Measurements from ENCODE around the gene TARS3.

Gene TARS3

DNA sequence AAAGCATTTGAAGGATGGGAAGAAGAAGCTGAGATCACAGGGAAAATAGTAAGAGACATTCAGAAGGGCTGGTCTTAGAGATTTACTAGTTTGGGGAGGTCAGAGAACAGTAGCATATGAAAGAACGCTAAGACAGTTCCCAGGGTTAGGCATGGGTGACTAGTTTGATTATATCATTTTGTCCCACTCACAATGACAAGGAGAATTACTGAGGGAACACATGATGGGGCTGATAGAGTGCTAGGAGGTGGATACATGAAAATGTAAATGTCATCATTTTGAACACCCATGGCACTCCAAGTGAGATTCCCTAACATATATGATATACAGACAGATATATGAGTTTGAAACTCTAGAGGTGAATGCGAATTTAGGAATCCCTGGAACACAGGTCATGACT is 9.3 kb upstream of the TARS3 start:
- H3K4me3 ChIP-seq (ENCODE audit: low read depth, low read length), result no peak overlapping the region
- TF ChIP-seq, protein P1, sequence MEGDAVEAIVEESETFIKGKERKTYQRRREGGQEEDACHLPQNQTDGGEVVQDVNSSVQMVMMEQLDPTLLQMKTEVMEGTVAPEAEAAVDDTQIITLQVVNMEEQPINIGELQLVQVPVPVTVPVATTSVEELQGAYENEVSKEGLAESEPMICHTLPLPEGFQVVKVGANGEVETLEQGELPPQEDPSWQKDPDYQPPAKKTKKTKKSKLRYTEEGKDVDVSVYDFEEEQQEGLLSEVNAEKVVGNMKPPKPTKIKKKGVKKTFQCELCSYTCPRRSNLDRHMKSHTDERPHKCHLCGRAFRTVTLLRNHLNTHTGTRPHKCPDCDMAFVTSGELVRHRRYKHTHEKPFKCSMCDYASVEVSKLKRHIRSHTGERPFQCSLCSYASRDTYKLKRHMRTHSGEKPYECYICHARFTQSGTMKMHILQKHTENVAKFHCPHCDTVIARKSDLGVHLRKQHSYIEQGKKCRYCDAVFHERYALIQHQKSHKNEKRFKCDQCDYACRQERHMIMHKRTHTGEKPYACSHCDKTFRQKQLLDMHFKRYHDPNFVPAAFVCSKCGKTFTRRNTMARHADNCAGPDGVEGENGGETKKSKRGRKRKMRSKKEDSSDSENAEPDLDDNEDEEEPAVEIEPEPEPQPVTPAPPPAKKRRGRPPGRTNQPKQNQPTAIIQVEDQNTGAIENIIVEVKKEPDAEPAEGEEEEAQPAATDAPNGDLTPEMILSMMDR (IDR thresholded peaks at IDR 0.05; ENCODE audit: borderline replicate concordance, insufficient read depth, low read depth, low read length), result no peak

DNA sequence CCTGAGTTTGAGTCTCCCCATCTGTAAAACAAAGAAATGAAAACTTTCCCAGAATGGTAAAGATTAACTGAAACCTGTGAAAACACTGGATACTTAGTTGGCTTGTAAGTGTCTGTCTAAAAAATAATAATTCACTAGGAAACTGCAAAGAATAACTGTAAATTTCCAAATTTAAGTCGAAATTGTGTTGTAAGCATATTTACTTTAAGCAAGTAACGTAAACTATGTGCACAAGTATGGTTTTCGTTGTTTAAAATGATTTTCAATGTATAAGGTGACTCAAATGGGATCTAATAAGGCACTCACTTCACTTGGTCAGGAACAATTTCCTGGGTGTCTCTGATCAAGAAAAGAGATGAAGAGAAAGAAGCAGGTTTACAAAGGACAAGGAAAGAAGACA is 8.5 kb upstream of the TARS3 start:
- no peak overlapping the region for H3K4me3 ChIP-seq (ENCODE audit: low read depth, low read length)
- TF ChIP-seq, protein P1 (IDR thresholded peaks at IDR 0.05; ENCODE audit: borderline replicate concordance, insufficient read depth, low read depth, low read length), result no peak

DNA sequence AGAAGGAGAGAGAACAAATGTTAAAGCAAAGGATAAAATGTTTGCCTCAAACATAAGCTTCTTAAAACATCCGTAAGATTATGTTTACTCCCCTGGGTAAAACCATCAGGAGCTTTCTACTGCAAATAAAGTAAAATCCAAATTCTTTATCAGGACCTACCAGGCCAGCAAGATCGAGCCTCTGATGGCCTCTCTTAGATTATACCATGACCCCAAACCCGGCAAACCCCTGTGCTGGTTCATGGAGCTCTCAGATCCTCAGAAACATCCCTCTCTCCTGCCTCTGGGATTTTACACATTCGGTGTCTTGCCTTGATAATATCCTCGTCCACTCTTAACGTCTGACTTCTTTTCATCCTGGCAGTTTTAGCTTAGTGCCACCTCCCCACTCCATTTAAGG is 7.5 kb upstream of the TARS3 start:
- no peak overlapping the region for H3K4me3 ChIP-seq (ENCODE audit: low read depth, low read length)
- TF ChIP-seq, protein P1 (IDR thresholded peaks at IDR 0.05; ENCODE audit: borderline replicate concordance, insufficient read depth, low read depth, low read length), result no peak

DNA sequence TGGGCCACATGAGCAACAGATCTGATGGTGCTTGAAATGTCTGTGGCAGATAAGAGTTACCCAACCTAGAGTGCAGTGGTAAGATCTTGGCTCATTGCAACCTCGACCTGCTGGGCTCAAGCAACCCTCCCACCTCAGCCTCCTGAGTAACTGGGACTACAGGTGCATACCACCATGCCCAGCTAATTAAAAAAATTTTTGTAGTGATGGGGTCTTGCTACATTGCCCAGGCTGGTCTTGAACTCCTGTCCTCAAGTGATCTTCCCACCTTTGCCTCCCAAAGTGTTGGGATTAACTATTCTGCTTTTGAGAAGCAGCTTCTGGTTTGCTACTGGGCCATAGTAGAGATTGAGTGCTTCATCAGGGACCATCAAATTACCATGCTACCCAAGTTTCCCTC is 2.9 kb upstream of the TARS3 start:
- TF ChIP-seq, protein P1 (IDR thresholded peaks at IDR 0.05; ENCODE audit: borderline replicate concordance, insufficient read depth, low read depth, low read length), result no peak
- no peak overlapping the region for H3K4me3 ChIP-seq (ENCODE audit: low read depth, low read length)

DNA sequence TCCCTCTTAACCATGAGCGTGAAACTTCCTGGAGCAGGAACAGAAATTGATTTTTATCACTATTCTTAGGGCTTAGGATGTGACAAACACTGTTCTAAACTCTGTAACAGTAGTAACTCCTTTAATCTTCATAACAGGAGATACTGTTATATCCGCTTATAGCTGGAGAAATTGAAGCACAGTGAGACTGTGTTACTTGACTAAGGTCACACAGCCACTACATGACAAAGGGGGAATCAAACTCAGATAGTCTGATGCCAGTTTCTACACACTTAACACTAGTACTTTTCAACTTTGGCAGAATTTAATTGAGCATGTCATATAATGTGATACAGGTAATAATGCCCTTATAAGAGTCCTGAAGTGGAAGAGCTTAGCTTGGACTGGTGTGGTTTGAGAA is 800 bp upstream of the TARS3 start:
- TF ChIP-seq, protein P1 (IDR thresholded peaks at IDR 0.05; ENCODE audit: borderline replicate concordance, insufficient read depth, low read depth, low read length), result no peak
- no peak overlapping the region for H3K4me3 ChIP-seq (ENCODE audit: low read depth, low read length)

DNA sequence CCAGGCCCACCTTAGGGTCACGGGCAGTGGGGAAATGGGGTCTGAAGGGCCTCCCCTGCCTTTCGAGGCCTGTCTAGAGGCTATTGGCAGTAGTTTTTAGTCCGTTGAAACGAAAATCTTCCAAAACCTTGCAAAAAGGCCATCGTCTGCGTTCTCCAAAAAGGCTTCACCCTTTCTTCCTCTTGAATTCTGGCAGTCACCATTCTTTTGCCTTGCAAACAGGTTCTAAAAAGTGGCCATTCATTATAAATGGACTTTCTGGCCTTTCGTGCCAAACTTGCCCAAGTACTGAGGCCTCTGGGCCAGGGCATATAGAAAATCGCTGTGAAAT is 367 bp upstream of the TARS3 start:
- TF ChIP-seq, protein P1 (IDR thresholded peaks at IDR 0.05; ENCODE audit: borderline replicate concordance, insufficient read depth, low read depth, low read length), result no peak
- H3K4me3 ChIP-seq (ENCODE audit: low read depth, low read length), result no peak overlapping the region

DNA sequence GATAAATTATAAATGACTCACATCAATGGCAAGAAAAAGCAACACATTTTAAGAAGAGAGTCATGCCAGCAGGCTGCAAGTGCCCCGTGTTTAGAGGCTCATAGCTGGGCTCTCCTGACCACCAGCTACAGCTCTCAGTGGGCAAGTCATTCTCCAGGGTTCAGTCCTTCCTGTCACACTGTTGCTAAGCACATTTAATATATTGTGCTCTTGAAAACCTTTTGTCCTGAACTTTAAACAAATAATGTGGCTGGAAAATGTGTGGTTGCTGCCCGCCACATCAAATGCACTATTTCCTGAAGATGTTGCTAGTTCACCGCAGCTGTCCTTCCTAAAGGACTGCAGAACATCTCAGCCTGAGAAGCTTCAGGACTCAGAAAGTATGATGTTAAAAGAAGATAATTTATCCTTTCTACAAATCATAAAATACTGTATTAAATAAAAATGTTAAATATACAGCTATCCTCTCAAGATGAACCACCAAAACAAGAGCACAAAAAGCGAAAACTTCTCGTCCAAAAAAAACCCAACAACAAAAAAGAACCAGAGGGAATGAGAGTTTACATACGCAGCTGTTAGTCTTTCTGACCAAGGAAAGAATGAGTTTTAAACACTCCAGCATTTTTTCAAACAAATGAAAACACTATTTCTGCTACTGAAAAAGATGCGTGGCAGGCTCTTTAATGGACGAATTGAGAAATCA is 951 bp downstream of the TARS3 start:
- H3K4me3 ChIP-seq (ENCODE audit: low read depth, low read length), result peak overlapping the region; percentile 65
- TF ChIP-seq, protein P1 (IDR thresholded peaks at IDR 0.05; ENCODE audit: borderline replicate concordance, insufficient read depth, low read depth, low read length), result no peak
